ENCODE data around the gene ZC2HC1B.

The ZC2HC1B gene

GRCh38 chr6:143823548-143823947 is 40.7 kb upstream of the ZC2HC1B start:
- no peak overlapping the region for H3K4me2 ChIP-seq (ENCODE audit: insufficient read depth, low read length, poor library complexity, severe bottlenecking)
- peaks cover 0 to 1% of the 10 kb centered on the region in 2 donors for H3K4me1 ChIP-seq (ENCODE audit: control insufficient read depth in 2 of 2, insufficient read depth in 1 of 2, low read depth in 1 of 2, low read length in 2 of 2)

DNA sequence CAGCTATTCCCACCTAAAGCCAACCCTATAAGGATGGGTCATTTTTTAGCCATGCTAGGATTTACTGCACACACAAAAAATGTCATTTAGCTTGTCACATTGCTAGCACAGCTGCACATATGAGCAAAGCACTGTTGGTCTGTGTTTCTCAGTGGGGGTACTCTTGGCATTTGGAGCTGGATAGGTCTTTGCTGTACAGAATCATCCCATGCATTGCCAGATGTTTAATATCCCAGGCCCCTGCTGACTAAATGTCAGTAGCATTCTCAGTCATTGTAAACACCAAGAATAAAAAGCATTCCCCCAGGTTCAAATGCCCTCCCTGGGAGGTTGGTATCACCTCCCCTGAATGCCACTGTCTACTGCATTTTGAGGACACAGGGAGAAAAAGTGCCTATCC is 35.7 kb upstream of the ZC2HC1B start:
- peaks cover 0 to 1% (median 0%) of the 10 kb centered on the region in 3 experiments for H3K27me3 ChIP-seq (ENCODE audit: control insufficient read depth in 3 of 3, insufficient read depth in 3 of 3, low read depth in 1 of 3, low read length in 3 of 3)
- no peak overlapping the region for H2BK5ac ChIP-seq (ENCODE audit: low read length)
- no peak overlapping the region for H4K8ac ChIP-seq (ENCODE audit: low read depth, low read length)
- no peak overlapping the region for H3K4me3 ChIP-seq (ENCODE audit: low read length in 2 of 2)
- H3K36me3 ChIP-seq (replicated peaks in 1 of 2; ENCODE audit: control insufficient read depth in 2 of 2, insufficient read depth in 2 of 2, low read length in 2 of 2), result peaks cover 0 to 21% of the 10 kb centered on the region in 2 donors
- H3K14ac ChIP-seq (ENCODE audit: low read length), result no peak overlapping the region
- no peak overlapping the region for H2BK15ac ChIP-seq (ENCODE audit: low read length)
- H3K79me1 ChIP-seq (ENCODE audit: low read depth, low read length), result no peaks in the 10 kb centered on the region
- no peak overlapping the region for H2BK12ac ChIP-seq (ENCODE audit: low read length)
- H2AFZ ChIP-seq (ENCODE audit: low read length), result no peak overlapping the region
- H2BK120ac ChIP-seq (ENCODE audit: low read depth, low read length), result no peak overlapping the region
- no peak for DNase-seq (ENCODE audit: low spot score)
- no peak overlapping the region for H3K18ac ChIP-seq (ENCODE audit: low read length)
- no peak overlapping the region for H4K91ac ChIP-seq (ENCODE audit: low read depth, low read length, poor library complexity)
- H3K27ac ChIP-seq (replicated peaks; ENCODE audit: low read length), result no peak overlapping the region
- H3K4me1 ChIP-seq (ENCODE audit: control insufficient read depth in 2 of 2, insufficient read depth in 1 of 2, low read depth in 1 of 2, low read length in 2 of 2), result no peaks in the 10 kb centered on the region
- no peak overlapping the region for H3K4me2 ChIP-seq (ENCODE audit: insufficient read depth, low read length, poor library complexity, severe bottlenecking)
- H3K4ac ChIP-seq (ENCODE audit: low read length), result no peak overlapping the region
- H3K23ac ChIP-seq (ENCODE audit: low read depth, low read length, poor library complexity), result no peak overlapping the region
- no peak overlapping the region for H2AK5ac ChIP-seq (ENCODE audit: low read depth, low read length)
- H3K9me3 ChIP-seq (replicated peaks in 1 of 2; ENCODE audit: control insufficient read depth in 2 of 2, insufficient read depth in 1 of 2, low read depth in 1 of 2, low read length in 2 of 2), result no peaks in the 10 kb centered on the region
- no peak overlapping the region for H3K9ac ChIP-seq (ENCODE audit: low read depth, low read length, poor library complexity)

More at GRCh38 chr6:143823548-143823947, 40.7 kb upstream of the ZC2HC1B start:
- no peaks in the 10 kb centered on the region for H3K79me1 ChIP-seq (ENCODE audit: low read depth, low read length)
- H3K18ac ChIP-seq (ENCODE audit: low read length), result no peak overlapping the region
- H3K4ac ChIP-seq (ENCODE audit: low read length), result no peak overlapping the region
- H4K8ac ChIP-seq (ENCODE audit: low read depth, low read length), result no peak overlapping the region
- H3K9ac ChIP-seq (ENCODE audit: low read depth, low read length, poor library complexity), result no peak overlapping the region
- H2BK120ac ChIP-seq (ENCODE audit: low read depth, low read length), result no peak overlapping the region
- no peak overlapping the region for H2BK12ac ChIP-seq (ENCODE audit: low read length)
- H2BK15ac ChIP-seq (ENCODE audit: low read length), result no peak overlapping the region
- no peak overlapping the region for H3K4me3 ChIP-seq (ENCODE audit: low read length in 2 of 2)
- H3K9me3 ChIP-seq (replicated peaks in 1 of 2; ENCODE audit: control insufficient read depth in 2 of 2, insufficient read depth in 1 of 2, low read depth in 1 of 2, low read length in 2 of 2), result no peaks in the 10 kb centered on the region
- H3K36me3 ChIP-seq (replicated peaks in 1 of 2; ENCODE audit: control insufficient read depth in 2 of 2, insufficient read depth in 2 of 2, low read length in 2 of 2), result peaks cover 0 to 24% of the 10 kb centered on the region in 2 donors
- H3K14ac ChIP-seq (ENCODE audit: low read length), result no peak overlapping the region
- peaks cover 0 to 1% (median 0%) of the 10 kb centered on the region in 3 experiments for H3K27me3 ChIP-seq (ENCODE audit: control insufficient read depth in 3 of 3, insufficient read depth in 3 of 3, low read depth in 1 of 3, low read length in 3 of 3)
- no peak overlapping the region for H4K91ac ChIP-seq (ENCODE audit: low read depth, low read length, poor library complexity)
- no peak overlapping the region for H3K23ac ChIP-seq (ENCODE audit: low read depth, low read length, poor library complexity)
- DNase-seq (ENCODE audit: low spot score), result no peak
- WGBS, 2 donors (ENCODE audit: extremely low coverage in 2 of 2, insufficient read length in 2 of 2, insufficient replicate concordance in 1 of 2), result no CpG with 5 or more reads among the region's 6 CpGs
- H2AK5ac ChIP-seq (ENCODE audit: low read depth, low read length), result no peak overlapping the region
- no peak overlapping the region for H2AFZ ChIP-seq (ENCODE audit: low read length)
- H3K27ac ChIP-seq (replicated peaks; ENCODE audit: low read length), result no peak overlapping the region
- no peak overlapping the region for H2BK5ac ChIP-seq (ENCODE audit: low read length)

GRCh38 chr6:143836150-143836549 is 28.1 kb upstream of the ZC2HC1B start:
- Histone ChIP-seq H3K4ac (ENCODE audit: low read length) (no peak overlapping the region), H3K4me2 (ENCODE audit: insufficient read depth, low read length, poor library complexity, severe bottlenecking) (no peak overlapping the region), H4K91ac (ENCODE audit: low read depth, low read length, poor library complexity) (no peak overlapping the region), H3K27me3 (ENCODE audit: control insufficient read depth in 3 of 3, insufficient read depth in 3 of 3, low read depth in 1 of 3, low read length in 3 of 3) (no peaks in the 10 kb centered on the region), H3K4me3 (ENCODE audit: low read length in 2 of 2) (no peak overlapping the region), H3K18ac (ENCODE audit: low read length) (no peak overlapping the region), H2BK15ac (ENCODE audit: low read length) (no peak overlapping the region), H3K4me1 (ENCODE audit: control insufficient read depth in 2 of 2, insufficient read depth in 1 of 2, low read depth in 1 of 2, low read length in 2 of 2) (no peaks in the 10 kb centered on the region), H2BK5ac (ENCODE audit: low read length) (no peak overlapping the region), H3K36me3 (replicated peaks in 1 of 2; ENCODE audit: control insufficient read depth in 2 of 2, insufficient read depth in 2 of 2, low read length in 2 of 2) (no peaks in the 10 kb centered on the region), H2AFZ (ENCODE audit: low read length) (no peak overlapping the region), H2BK12ac (ENCODE audit: low read length) (no peak overlapping the region), H3K27ac (replicated peaks; ENCODE audit: low read length) (no peak overlapping the region), H2BK120ac (ENCODE audit: low read depth, low read length) (no peak overlapping the region), H3K79me1 (ENCODE audit: low read depth, low read length) (no peaks in the 10 kb centered on the region), H3K14ac (ENCODE audit: low read length) (no peak overlapping the region), H3K9me3 (replicated peaks in 1 of 2; ENCODE audit: control insufficient read depth in 2 of 2, insufficient read depth in 1 of 2, low read depth in 1 of 2, low read length in 2 of 2) (peaks cover 1 to 4% of the 10 kb centered on the region in 2 donors), H3K23ac (ENCODE audit: low read depth, low read length, poor library complexity) (no peak overlapping the region), H4K8ac (ENCODE audit: low read depth, low read length) (no peak overlapping the region), H3K9ac (ENCODE audit: low read depth, low read length, poor library complexity) (no peak overlapping the region), H2AK5ac (ENCODE audit: low read depth, low read length) (no peak overlapping the region)
- WGBS, 2 donors (ENCODE audit: extremely low coverage in 2 of 2, insufficient read length in 2 of 2, insufficient replicate concordance in 1 of 2), result no CpG with 5 or more reads among the region's 2 CpGs
- DNase-seq (ENCODE audit: low spot score), result no peak

GRCh38 chr6:143838395-143838794 is 25.9 kb upstream of the ZC2HC1B start:
- Histone ChIP-seq H3K14ac (ENCODE audit: low read length) (no peak overlapping the region), H3K4ac (ENCODE audit: low read length) (no peak overlapping the region), H3K27ac (replicated peaks; ENCODE audit: low read length) (no peak overlapping the region), H2BK120ac (ENCODE audit: low read depth, low read length) (no peak overlapping the region), H3K27me3 (ENCODE audit: control insufficient read depth in 3 of 3, insufficient read depth in 3 of 3, low read depth in 1 of 3, low read length in 3 of 3) (no peaks in the 10 kb centered on the region), H2BK15ac (ENCODE audit: low read length) (no peak overlapping the region), H3K36me3 (replicated peaks in 1 of 2; ENCODE audit: control insufficient read depth in 2 of 2, insufficient read depth in 2 of 2, low read length in 2 of 2) (no peaks in the 10 kb centered on the region), H3K79me1 (ENCODE audit: low read depth, low read length) (peaks cover 2% of the 10 kb centered on the region), H3K9ac (ENCODE audit: low read depth, low read length, poor library complexity) (no peak overlapping the region), H3K18ac (ENCODE audit: low read length) (no peak overlapping the region), H4K8ac (ENCODE audit: low read depth, low read length) (no peak overlapping the region), H2BK12ac (ENCODE audit: low read length) (no peak overlapping the region), H4K91ac (ENCODE audit: low read depth, low read length, poor library complexity) (no peak overlapping the region), H3K4me2 (ENCODE audit: insufficient read depth, low read length, poor library complexity, severe bottlenecking) (no peak overlapping the region), H3K4me1 (ENCODE audit: control insufficient read depth in 2 of 2, insufficient read depth in 1 of 2, low read depth in 1 of 2, low read length in 2 of 2) (peaks cover 0 to 2% of the 10 kb centered on the region in 2 donors), H3K4me3 (ENCODE audit: low read length in 2 of 2) (no peak overlapping the region), H3K23ac (ENCODE audit: low read depth, low read length, poor library complexity) (no peak overlapping the region), H2AFZ (ENCODE audit: low read length) (no peak overlapping the region), H2AK5ac (ENCODE audit: low read depth, low read length) (no peak overlapping the region), H2BK5ac (ENCODE audit: low read length) (no peak overlapping the region), H3K9me3 (replicated peaks in 1 of 2; ENCODE audit: control insufficient read depth in 2 of 2, insufficient read depth in 1 of 2, low read depth in 1 of 2, low read length in 2 of 2) (peaks cover 4 to 8% of the 10 kb centered on the region in 2 donors)
- WGBS, 2 donors (ENCODE audit: extremely low coverage in 2 of 2, insufficient read length in 2 of 2, insufficient replicate concordance in 1 of 2), result no CpG with 5 or more reads among the region's 5 CpGs
- no peak for DNase-seq (ENCODE audit: low spot score)
